GM23338 (cell line): ENCODE results near the gene SFRP5. TPM values are rescaled to one million over a fixed set of nuclear protein-coding genes. Genes with fewer than 3 reads are reported as not detected.

Source experiments
- ATAC-seq: fragments of 200-7000 bp; cut with Tn5 transposase; 3 replicates; pipeline ENCODE4 v1.9.1; 2020
- DNase-seq: peaks from one replicate; pipeline ENCODE4 v3.0.0-alpha.2; 2015; ENCODE audit warnings: low spot score
- H2AFZ ChIP-seq: fragments of 200-600 bp; sonication (generic); 2 replicates; pipeline ENCODE4 v1.8.0; 2016; ENCODE audit warnings: antibody characterized with exemption, mild to moderate bottlenecking, moderate library complexity
- H3F3A ChIP-seq: fragments of 200-600 bp; sonication (generic); replicated peaks from 2 replicates; pipeline ENCODE4 v1.8.0; 2017; ENCODE audit warnings: antibody characterized with exemption, mixed run types, low read depth
- H3K27ac ChIP-seq: fragments of 200-600 bp; sonication (generic); 2 replicates; pipeline ENCODE4 v1.6.1; 2016; ENCODE audit warnings: low read depth
- H3K27me3 ChIP-seq: fragments of 200-600 bp; sonication (generic); 2 replicates; pipeline ENCODE4 v1.8.0; 2016; ENCODE audit warnings: mild to moderate bottlenecking, mixed run types, moderate library complexity; ENCODE audit not compliant: insufficient read depth
- H3K36me3 ChIP-seq: fragments of 200-600 bp; sonication (generic); 2 replicates; pipeline ENCODE4 v1.8.0; 2016; ENCODE audit warnings: mild to moderate bottlenecking; ENCODE audit not compliant: insufficient read depth
- H3K4me1 ChIP-seq: fragments of 200-600 bp; sonication (generic); 2 replicates; pipeline ENCODE4 v1.8.0; 2016; ENCODE audit warnings: mild to moderate bottlenecking, moderate library complexity; ENCODE audit not compliant: insufficient read depth
- H3K4me2 ChIP-seq: fragments of 200-600 bp; sonication (generic); 2 replicates; pipeline ENCODE4 v1.7.1; 2017; ENCODE audit warnings: mixed run types
- H3K4me3 ChIP-seq: fragments of 200-600 bp; sonication (generic); 2 replicates; pipeline ENCODE4 v1.6.1; 2016; ENCODE audit warnings: mixed run types
- H3K79me2 ChIP-seq: fragments of 200-600 bp; sonication (generic); replicated peaks from 2 replicates; pipeline ENCODE4 v1.8.0; 2017; ENCODE audit warnings: mild to moderate bottlenecking; ENCODE audit not compliant: insufficient read depth
- H3K9me2 ChIP-seq: fragments of 200-600 bp; sonication (generic); 2 replicates; pipeline ENCODE4 v1.8.0; 2017; ENCODE audit not compliant: insufficient read depth
- H4K20me1 ChIP-seq: fragments of 200-600 bp; sonication (generic); replicated peaks from 2 replicates; pipeline ENCODE4 v1.8.0; 2017; ENCODE audit warnings: mild to moderate bottlenecking; ENCODE audit not compliant: insufficient read depth
- H3K27ac Mint-ChIP-seq: 2 replicates; pipeline ENCODE4 v1.8.0; 2020; ENCODE audit warnings: inconsistent platforms, mild to moderate bottlenecking, moderate library complexity, mixed read lengths
- H3K27me3 Mint-ChIP-seq: 3 replicates; pipeline ENCODE4 v1.8.0; 2022; ENCODE audit warnings: low read depth, mild to moderate bottlenecking, moderate library complexity, mixed read lengths, inconsistent platforms; ENCODE audit not compliant: insufficient read depth, poor library complexity
- H3K36me3 Mint-ChIP-seq: 3 replicates; pipeline ENCODE4 v1.8.0; 2021; ENCODE audit warnings: low read depth, mild to moderate bottlenecking, inconsistent platforms, moderate library complexity, mixed read lengths
- H3K4me1 Mint-ChIP-seq: 3 replicates; pipeline ENCODE4 v1.8.0; 2020; ENCODE audit warnings: mild to moderate bottlenecking, inconsistent platforms, mixed read lengths
- H3K4me3 Mint-ChIP-seq: 3 replicates; pipeline ENCODE4 v1.8.0; 2021; ENCODE audit warnings: moderate library complexity, mild to moderate bottlenecking, inconsistent platforms, mixed read lengths
- H3K9me3 Mint-ChIP-seq: 3 replicates; pipeline ENCODE4 v1.8.0; 2020; ENCODE audit warnings: moderate library complexity, mild to moderate bottlenecking, inconsistent platforms, mixed read lengths
- CREB1 ChIP-seq: fragments of 250-450 bp; sonication (Bioruptor Pico); IDR thresholded peaks from 2 replicates; pipeline ENCODE4 v1.5.0; 2020; ENCODE audit warnings: low read depth, mild to moderate bottlenecking, moderate library complexity
- CTCF ChIP-seq, 2 experiments: fragments of 200-600 bp in 1 of 2; sonication (generic) in 1 of 2; conservative IDR thresholded peaks; 2 replicates each; pipeline versions ENCODE4 v1.5.1 to v1.6.1; 2016 to 2017; ENCODE audit warnings: antibody characterized with exemption in 2 of 2, low read depth in 2 of 2, mild to moderate bottlenecking in 2 of 2, moderate library complexity in 1 of 2
- ETS1 ChIP-seq: IDR thresholded peaks from 2 replicates; pipeline ENCODE4 v1.6.1; 2016; ENCODE audit warnings: antibody characterized with exemption
- EZH2 ChIP-seq: fragments of 200-600 bp; sonication (generic); IDR thresholded peaks from one replicate; pipeline ENCODE4 v1.8.0; 2017; ENCODE audit warnings: antibody characterized with exemption, mild to moderate bottlenecking, low read depth; ENCODE audit not compliant: unreplicated experiment
- EZH2phosphoT487 ChIP-seq: fragments of 200-600 bp; sonication (generic); IDR thresholded peaks from one replicate; pipeline ENCODE4 v1.8.1; 2018; ENCODE audit warnings: antibody characterized with exemption; ENCODE audit not compliant: unreplicated experiment
- JUNB ChIP-seq: IDR thresholded peaks from one replicate; pipeline ENCODE4 v1.6.1; 2016; ENCODE audit warnings: antibody characterized with exemption; ENCODE audit not compliant: unreplicated experiment
- NANOG ChIP-seq: IDR thresholded peaks from 2 replicates; pipeline ENCODE4 v1.6.1; 2016; ENCODE audit warnings: antibody characterized with exemption, borderline replicate concordance
- POLR2AphosphoS5 ChIP-seq: IDR thresholded peaks from 2 replicates; pipeline ENCODE4 v1.6.1; 2016; ENCODE audit warnings: antibody characterized with exemption, low read depth
- REST ChIP-seq: IDR thresholded peaks from one replicate; pipeline ENCODE4 v1.6.1; 2018; ENCODE audit warnings: antibody characterized with exemption; ENCODE audit not compliant: unreplicated experiment
- STAT1 ChIP-seq: IDR thresholded peaks from one replicate; pipeline ENCODE4 v1.6.1; 2016; ENCODE audit warnings: antibody characterized with exemption; ENCODE audit not compliant: unreplicated experiment
- ZNF114 ChIP-seq: fragments of 250-450 bp; sonication (Bioruptor Pico); IDR thresholded peaks from 2 replicates; pipeline ENCODE4 v1.5.0; 2020; ENCODE audit warnings: mild to moderate bottlenecking, moderate library complexity
- ZNF331 ChIP-seq: fragments of 250-450 bp; sonication (Bioruptor Pico); IDR thresholded peaks from 2 replicates; pipeline ENCODE4 v1.5.0; 2020; ENCODE audit warnings: low read depth, mild to moderate bottlenecking, moderate library complexity
- ZNF462 ChIP-seq: fragments of 250-450 bp; sonication (Bioruptor Pico); IDR thresholded peaks from 2 replicates; pipeline ENCODE4 v1.5.0; 2020; ENCODE audit warnings: mild to moderate bottlenecking, moderate library complexity
- polyA plus RNA-seq: library from polyadenylated mRNA; unstranded; fragments of >200 nt; fragmentation: Nextera tagmentation; extraction: Ambion mirVana; gene quantifications from 2 replicates; pipeline ENCODE4 v1.2.1, GENCODE V29; 2016
- total RNA-seq: library from RNA; depleted of rRNA; stranded (reverse); fragments of >200 nt; shearing (Covaris generic); gene quantifications from 2 replicates; pipeline ENCODE4 v1.2.3, GENCODE V29; 2014

The SFRP5 gene
- total and polyA plus RNA-seq, 2 experiments from 2014 or later = 2.4 to 3.5 TPM

GRCh38 chr10:97814996-97815395, 43.2 kb upstream of the SFRP5 start:
- no peak overlapping the region for H2AFZ ChIP-seq
- no peaks in the 10 kb centered on the region for H3K9me2 ChIP-seq
- no peaks in the 10 kb centered on the region for H3K36me3 Mint-ChIP-seq
- peaks cover 6% of the 10 kb centered on the region for H3K27me3 Mint-ChIP-seq
- no peak overlapping the region for H3K4me3 Mint-ChIP-seq
- no peaks in the 10 kb centered on the region for H3K9me3 Mint-ChIP-seq
- no peak overlapping the region for H3K4me3 ChIP-seq
- H3K27ac Mint-ChIP-seq = no peak overlapping the region
- TF ChIP-seq CREB1 (CRISPR knock-in tag) (no peak), POLR2AphosphoS5 (no peak), REST (no peak), ZNF331 (CRISPR knock-in tag) (no peak), EZH2phosphoT487 (no peak), NANOG (no peak), CTCF (conservative IDR thresholded peaks at IDR 0.05; ENCODE audit: low read depth in 2 of 2) (no peak), STAT1 (no peak), ETS1 (no peak), ZNF462 (no peak), EZH2 (no peak), ZNF114 (CRISPR knock-in tag) (no peak), JUNB (no peak)
- ATAC-seq = no peak
- no peak overlapping the region for H3K4me2 ChIP-seq
- no peaks in the 10 kb centered on the region for H4K20me1 ChIP-seq
- H3F3A ChIP-seq = no peaks in the 10 kb centered on the region
- no peaks in the 10 kb centered on the region for H3K79me2 ChIP-seq
- no peaks in the 10 kb centered on the region for H3K36me3 ChIP-seq
- DNase-seq = no peak
- no peaks in the 10 kb centered on the region for H3K27me3 ChIP-seq
- peaks cover 3% of the 10 kb centered on the region; the same call in 2 of the 3 replicates for H3K4me1 Mint-ChIP-seq
- H3K27ac ChIP-seq = no peak overlapping the region
- no peaks in the 10 kb centered on the region for H3K4me1 ChIP-seq
